ENCODE measurements around the gene ZNG1A.
"Not testable (repeated sequence)": the region's sequence is repeated elsewhere in the genome, so short reads cannot be mapped to it uniquely, and the experiment has no call there.

Gene ZNG1A

GRCh38 chr9:199601-200000 lies 20.7 kb upstream of the ZNG1A start:
- H3K9me3 ChIP-seq (ENCODE audit: control extremely low read depth in 1 of 5, control insufficient read depth in 4 of 5, insufficient read depth in 2 of 5, low read depth in 1 of 5, low read length in 4 of 5); H3K27me3 ChIP-seq (replicated peaks in 2 of 5; ENCODE audit: control insufficient read depth in 4 of 5, insufficient read depth in 5 of 5, low read length in 4 of 5); H3K4me1 ChIP-seq (ENCODE audit: control extremely low read depth in 1 of 4, control insufficient read depth in 4 of 4, insufficient read depth in 4 of 4, low read length in 3 of 4); DNase-seq; CTCF ChIA-PET; H3K4me3 ChIP-seq (ENCODE audit: control insufficient read depth in 1 of 7, extremely low read depth in 1 of 7, insufficient read depth in 4 of 7, low read depth in 2 of 7, low read length in 6 of 7); H3K27ac ChIP-seq (ENCODE audit: insufficient read depth in 1 of 2, low read depth in 1 of 2, low read length in 2 of 2, poor library complexity in 1 of 2, severe bottlenecking in 2 of 2); H3K36me3 ChIP-seq (ENCODE audit: control insufficient read depth in 4 of 4, insufficient read depth in 4 of 4, low read length in 3 of 4); POLR2A ChIA-PET: not testable (repeated sequence)
- no CpG with 5 or more reads among the region's 1 CpG for WGBS (ENCODE audit: insufficient coverage)

GRCh38 chr9:178140-178825 lies 573 bp downstream of the ZNG1A start:
- H3K4me1 ChIP-seq (ENCODE audit: control extremely low read depth in 1 of 4, control insufficient read depth in 4 of 4, insufficient read depth in 4 of 4, low read length in 3 of 4); H3K27ac ChIP-seq (ENCODE audit: insufficient read depth in 1 of 2, low read depth in 1 of 2, low read length in 2 of 2, poor library complexity in 1 of 2, severe bottlenecking in 2 of 2); H3K36me3 ChIP-seq (ENCODE audit: control insufficient read depth in 4 of 4, insufficient read depth in 4 of 4, low read length in 3 of 4); H3K27me3 ChIP-seq (replicated peaks in 2 of 5; ENCODE audit: control insufficient read depth in 4 of 5, insufficient read depth in 5 of 5, low read length in 4 of 5); POLR2A ChIA-PET; CTCF ChIA-PET; H3K9me3 ChIP-seq (ENCODE audit: control extremely low read depth in 1 of 5, control insufficient read depth in 4 of 5, insufficient read depth in 2 of 5, low read depth in 1 of 5, low read length in 4 of 5): not testable (repeated sequence)
- DNase-seq: peak in 1 of 3 donors; percentile 1
- H3K4me3 ChIP-seq (ENCODE audit: control insufficient read depth in 1 of 7, extremely low read depth in 1 of 7, insufficient read depth in 4 of 7, low read depth in 2 of 7, low read length in 6 of 7): peak overlapping the region in 3 of 7 experiments; percentile 43 to 72 (median 62)
- WGBS (ENCODE audit: insufficient coverage): no CpG with 5 or more reads among the region's 23 CpGs

GRCh38 chr9:169757-170156 lies 9.1 kb downstream of the ZNG1A start:
- CTCF ChIA-PET; POLR2A ChIA-PET; H3K9me3 ChIP-seq (ENCODE audit: control extremely low read depth in 1 of 5, control insufficient read depth in 4 of 5, insufficient read depth in 2 of 5, low read depth in 1 of 5, low read length in 4 of 5); H3K27ac ChIP-seq (ENCODE audit: insufficient read depth in 1 of 2, low read depth in 1 of 2, low read length in 2 of 2, poor library complexity in 1 of 2, severe bottlenecking in 2 of 2); H3K36me3 ChIP-seq (ENCODE audit: control insufficient read depth in 4 of 4, insufficient read depth in 4 of 4, low read length in 3 of 4); H3K4me1 ChIP-seq (ENCODE audit: control extremely low read depth in 1 of 4, control insufficient read depth in 4 of 4, insufficient read depth in 4 of 4, low read length in 3 of 4); H3K4me3 ChIP-seq (ENCODE audit: control insufficient read depth in 1 of 7, extremely low read depth in 1 of 7, insufficient read depth in 4 of 7, low read depth in 2 of 7, low read length in 6 of 7); DNase-seq; H3K27me3 ChIP-seq (replicated peaks in 2 of 5; ENCODE audit: control insufficient read depth in 4 of 5, insufficient read depth in 5 of 5, low read length in 4 of 5): not testable (repeated sequence)
- WGBS (ENCODE audit: insufficient coverage): no CpG with 5 or more reads among the region's 3 CpGs

- DNase-seq; H3K27me3 ChIP-seq (replicated peaks in 2 of 5; ENCODE audit: control insufficient read depth in 4 of 5, insufficient read depth in 5 of 5, low read length in 4 of 5); H3K9me3 ChIP-seq (ENCODE audit: control extremely low read depth in 1 of 5, control insufficient read depth in 4 of 5, insufficient read depth in 2 of 5, low read depth in 1 of 5, low read length in 4 of 5); H3K36me3 ChIP-seq (ENCODE audit: control insufficient read depth in 4 of 4, insufficient read depth in 4 of 4, low read length in 3 of 4); CTCF ChIA-PET; H3K4me3 ChIP-seq (ENCODE audit: control insufficient read depth in 1 of 7, extremely low read depth in 1 of 7, insufficient read depth in 4 of 7, low read depth in 2 of 7, low read length in 6 of 7); POLR2A ChIA-PET; H3K27ac ChIP-seq (ENCODE audit: insufficient read depth in 1 of 2, low read depth in 1 of 2, low read length in 2 of 2, poor library complexity in 1 of 2, severe bottlenecking in 2 of 2); H3K4me1 ChIP-seq (ENCODE audit: control extremely low read depth in 1 of 4, control insufficient read depth in 4 of 4, insufficient read depth in 4 of 4, low read length in 3 of 4): not testable (repeated sequence)
- WGBS (ENCODE audit: insufficient coverage): no CpG with 5 or more reads among the region's 1 CpG
Measured at GRCh38 chr9:159871-160270, 19.0 kb downstream of the ZNG1A start.

GRCh38 chr9:151173-151572 lies 27.7 kb downstream of the ZNG1A start:
- DNase-seq; H3K9me3 ChIP-seq (ENCODE audit: control extremely low read depth in 1 of 5, control insufficient read depth in 4 of 5, insufficient read depth in 2 of 5, low read depth in 1 of 5, low read length in 4 of 5); H3K27me3 ChIP-seq (replicated peaks in 2 of 5; ENCODE audit: control insufficient read depth in 4 of 5, insufficient read depth in 5 of 5, low read length in 4 of 5); H3K36me3 ChIP-seq (ENCODE audit: control insufficient read depth in 4 of 4, insufficient read depth in 4 of 4, low read length in 3 of 4); H3K27ac ChIP-seq (ENCODE audit: insufficient read depth in 1 of 2, low read depth in 1 of 2, low read length in 2 of 2, poor library complexity in 1 of 2, severe bottlenecking in 2 of 2); H3K4me3 ChIP-seq (ENCODE audit: control insufficient read depth in 1 of 7, extremely low read depth in 1 of 7, insufficient read depth in 4 of 7, low read depth in 2 of 7, low read length in 6 of 7); H3K4me1 ChIP-seq (ENCODE audit: control extremely low read depth in 1 of 4, control insufficient read depth in 4 of 4, insufficient read depth in 4 of 4, low read length in 3 of 4); POLR2A ChIA-PET; CTCF ChIA-PET: not testable (repeated sequence)

GRCh38 chr9:139880-140279 lies 39.0 kb downstream of the ZNG1A start:
- H3K36me3 ChIP-seq (ENCODE audit: control insufficient read depth in 4 of 4, insufficient read depth in 4 of 4, low read length in 3 of 4); DNase-seq; H3K4me1 ChIP-seq (ENCODE audit: control extremely low read depth in 1 of 4, control insufficient read depth in 4 of 4, insufficient read depth in 4 of 4, low read length in 3 of 4); H3K27ac ChIP-seq (ENCODE audit: insufficient read depth in 1 of 2, low read depth in 1 of 2, low read length in 2 of 2, poor library complexity in 1 of 2, severe bottlenecking in 2 of 2); H3K4me3 ChIP-seq (ENCODE audit: control insufficient read depth in 1 of 7, extremely low read depth in 1 of 7, insufficient read depth in 4 of 7, low read depth in 2 of 7, low read length in 6 of 7); POLR2A ChIA-PET; H3K9me3 ChIP-seq (ENCODE audit: control extremely low read depth in 1 of 5, control insufficient read depth in 4 of 5, insufficient read depth in 2 of 5, low read depth in 1 of 5, low read length in 4 of 5); CTCF ChIA-PET; H3K27me3 ChIP-seq (replicated peaks in 2 of 5; ENCODE audit: control insufficient read depth in 4 of 5, insufficient read depth in 5 of 5, low read length in 4 of 5): not testable (repeated sequence)
- 92% methylated on average over 9 of the region's 17 CpGs for WGBS (ENCODE audit: insufficient coverage)

- Histone ChIP-seq H3K4me1 (ENCODE audit: control extremely low read depth in 1 of 4, control insufficient read depth in 4 of 4, insufficient read depth in 4 of 4, low read length in 3 of 4) (peaks cover 0 to 26% (median 20%) of the 10 kb centered on the region in 4 experiments), H3K4me3 (ENCODE audit: control insufficient read depth in 1 of 7, extremely low read depth in 1 of 7, insufficient read depth in 4 of 7, low read depth in 2 of 7, low read length in 6 of 7) (peak within 1 kb of the TSS in 1 of 7 experiments; percentile 16), H3K27me3 (replicated peaks in 2 of 5; ENCODE audit: control insufficient read depth in 4 of 5, insufficient read depth in 5 of 5, low read length in 4 of 5) (peaks cover 0 to 36% (median 7%) of the 10 kb centered on the region in 5 experiments)
- WGBS (ENCODE audit: insufficient coverage): 66% methylated on average over 5 of the region's 30 CpGs
- CTCF ChIA-PET; DNase-seq; H3K9me3 ChIP-seq (ENCODE audit: control extremely low read depth in 1 of 5, control insufficient read depth in 4 of 5, insufficient read depth in 2 of 5, low read depth in 1 of 5, low read length in 4 of 5); H3K36me3 ChIP-seq (ENCODE audit: control insufficient read depth in 4 of 4, insufficient read depth in 4 of 4, low read length in 3 of 4); POLR2A ChIA-PET; H3K27ac ChIP-seq (ENCODE audit: insufficient read depth in 1 of 2, low read depth in 1 of 2, low read length in 2 of 2, poor library complexity in 1 of 2, severe bottlenecking in 2 of 2): not testable (repeated sequence)
Measured at GRCh38 chr9:117995-118467, 60.8 kb downstream of the ZNG1A start, which contains the start of gene FOXD4. FOXD4 (minus strand) TSS chr9:118417; CDS start chr9:118119, 298 bp downstream.

Data from common myeloid progenitor, CD34-positive (primary cell).